K562 (cell line): Measurements from ENCODE around the gene RAE1. TPM values are rescaled to one million over a fixed set of nuclear protein-coding genes. Genes with fewer than 3 reads are reported as not detected.

Source experiments
- HBP1 ChIP-seq: fragments of 450-650 bp; formaldehyde crosslinking; IDR thresholded peaks from 2 replicates; pipeline ENCODE4 v1.4.0; 2022; ENCODE audit warnings: missing genetic modification characterization
- HMGN3 ChIP-seq: IDR thresholded peaks from 2 replicates; pipeline ENCODE4 v1.6.1; 2011; ENCODE audit warnings: borderline replicate concordance, low read depth, mild to moderate bottlenecking, mixed read lengths, low read length; ENCODE audit not compliant: insufficient read length; ENCODE audit errors: extremely low read depth
- IRF2 ChIP-seq: sonication (generic); formaldehyde crosslinking; IDR thresholded peaks from 2 replicates; pipeline ENCODE4 v1.8.1; 2022; ENCODE audit warnings: mild to moderate bottlenecking, missing genetic modification reagents
- NFRKB ChIP-seq: fragments of 450-650 bp; IDR thresholded peaks from 2 replicates; pipeline ENCODE4 v1.6.1; 2016; ENCODE audit warnings: low read depth
- NR1H2 ChIP-seq: sonication (generic); formaldehyde crosslinking; IDR thresholded peaks from 2 replicates; pipeline ENCODE4 v1.4.0; 2020; ENCODE audit warnings: mild to moderate bottlenecking, missing genetic modification reagents
- ZBTB40 ChIP-seq, 2 experiments: fragments of 450-650 bp in 1 of 2; sonication (generic) in 1 of 2; formaldehyde crosslinking in 1 of 2; IDR thresholded peaks; 2 replicates each; pipeline versions ENCODE4 v1.7.1 to v1.9.0; 2016 to 2022; ENCODE audit warnings: inconsistent platforms in 1 of 2, mild to moderate bottlenecking in 1 of 2, missing genetic modification reagents in 1 of 2
- ZBTB7A ChIP-seq: IDR thresholded peaks from 2 replicates; pipeline ENCODE4 v1.6.1; 2011; ENCODE audit warnings: low read depth, mild to moderate bottlenecking, low read length, moderate library complexity, borderline replicate concordance; ENCODE audit not compliant: control insufficient read depth
- ZC3H4 ChIP-seq: sonication (generic); formaldehyde crosslinking; IDR thresholded peaks from 2 replicates; pipeline ENCODE4 v1.9.0; 2021; ENCODE audit warnings: missing genetic modification reagents, borderline replicate concordance
- polyA plus RNA-seq, 8 experiments: library from polyadenylated mRNA; depleted of rRNA in 4 of 8; stranded (reverse) in 5 of 8; unstranded in 3 of 8; fragments of >200 nt; fragmentation: Nextera tagmentation in 2 of 8; fragmentation: Illumina TruSeq in 1 of 8; extraction: Ambion mirVana in 2 of 8; extraction: Trizol in 1 of 8; gene quantifications; 2 replicates each; pipeline versions ENCODE4 v1.2.1 to v1.2.3, GENCODE V29; 2011 to 2014; ENCODE audit warnings: inconsistent platforms in 1 of 8, missing spikeins in 1 of 8
- total RNA-seq, 7 experiments: library from RNA; depleted of rRNA in 6 of 7; stranded (reverse); fragments of >200 nt in 6 of 7; fragmentation: Illumina TruSeq in 2 of 7; extraction: Trizol in 2 of 7; gene quantifications; 2 replicates each; pipeline versions ENCODE4 v1.2.1 to v1.2.3, GENCODE V29; 2011 to 2021; ENCODE audit warnings: low replicate concordance in 1 of 7
- TF ChIP-seq, protein P1 (sequence below), 2 experiments: fragments of 450-650 bp; IDR thresholded peaks; 2 replicates each; pipeline ENCODE4 v1.6.1; 2018; ENCODE audit warnings: mild to moderate bottlenecking in 2 of 2, low read depth in 1 of 2; ENCODE audit not compliant: partially characterized antibody in 2 of 2

The RAE1 gene
- total and polyA plus RNA-seq, 9 of the 15 experiments (the other 6 are each of a cell fraction or from before 2014, with no cell fraction given), result 33.7 to 248 (median 77.7) TPM

- TF ChIP-seq ZBTB40 (IDR thresholded peaks at IDR 0.05), result 0 out of 2 replicates have a peak, but pooled peaks have one; percentile 48
- TF ChIP-seq ZBTB40 (CRISPR knock-in tag; IDR thresholded peaks at IDR 0.05), result no peak
- peak; percentile 78 for TF ChIP-seq ZBTB7A
- TF ChIP-seq HMGN3, result peak; percentile 33
- TF ChIP-seq, protein P1, sequence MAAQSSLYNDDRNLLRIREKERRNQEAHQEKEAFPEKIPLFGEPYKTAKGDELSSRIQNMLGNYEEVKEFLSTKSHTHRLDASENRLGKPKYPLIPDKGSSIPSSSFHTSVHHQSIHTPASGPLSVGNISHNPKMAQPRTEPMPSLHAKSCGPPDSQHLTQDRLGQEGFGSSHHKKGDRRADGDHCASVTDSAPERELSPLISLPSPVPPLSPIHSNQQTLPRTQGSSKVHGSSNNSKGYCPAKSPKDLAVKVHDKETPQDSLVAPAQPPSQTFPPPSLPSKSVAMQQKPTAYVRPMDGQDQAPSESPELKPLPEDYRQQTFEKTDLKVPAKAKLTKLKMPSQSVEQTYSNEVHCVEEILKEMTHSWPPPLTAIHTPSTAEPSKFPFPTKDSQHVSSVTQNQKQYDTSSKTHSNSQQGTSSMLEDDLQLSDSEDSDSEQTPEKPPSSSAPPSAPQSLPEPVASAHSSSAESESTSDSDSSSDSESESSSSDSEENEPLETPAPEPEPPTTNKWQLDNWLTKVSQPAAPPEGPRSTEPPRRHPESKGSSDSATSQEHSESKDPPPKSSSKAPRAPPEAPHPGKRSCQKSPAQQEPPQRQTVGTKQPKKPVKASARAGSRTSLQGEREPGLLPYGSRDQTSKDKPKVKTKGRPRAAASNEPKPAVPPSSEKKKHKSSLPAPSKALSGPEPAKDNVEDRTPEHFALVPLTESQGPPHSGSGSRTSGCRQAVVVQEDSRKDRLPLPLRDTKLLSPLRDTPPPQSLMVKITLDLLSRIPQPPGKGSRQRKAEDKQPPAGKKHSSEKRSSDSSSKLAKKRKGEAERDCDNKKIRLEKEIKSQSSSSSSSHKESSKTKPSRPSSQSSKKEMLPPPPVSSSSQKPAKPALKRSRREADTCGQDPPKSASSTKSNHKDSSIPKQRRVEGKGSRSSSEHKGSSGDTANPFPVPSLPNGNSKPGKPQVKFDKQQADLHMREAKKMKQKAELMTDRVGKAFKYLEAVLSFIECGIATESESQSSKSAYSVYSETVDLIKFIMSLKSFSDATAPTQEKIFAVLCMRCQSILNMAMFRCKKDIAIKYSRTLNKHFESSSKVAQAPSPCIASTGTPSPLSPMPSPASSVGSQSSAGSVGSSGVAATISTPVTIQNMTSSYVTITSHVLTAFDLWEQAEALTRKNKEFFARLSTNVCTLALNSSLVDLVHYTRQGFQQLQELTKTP (IDR thresholded peaks at IDR 0.05; ENCODE audit: low read depth in 1 of 2, partially characterized antibody in 2 of 2), result peak in 1 of 2 experiments; percentile 59
- TF ChIP-seq NR1H2, result no peak
- TF ChIP-seq IRF2 (CRISPR knock-in tag), result no peak
- TF ChIP-seq HBP1 (CRISPR knock-in tag), result no peak
- TF ChIP-seq ZC3H4 (CRISPR knock-in tag), result peak; percentile 91; the same call in 1 of the 2 replicates
- peak; percentile 97 for TF ChIP-seq NFRKB
Measured at GRCh38 chr20:57389695-57390603, 38.9 kb downstream of the RAE1 start (continued).
